Measurements from ENCODE around the gene CDX1.

The CDX1 gene

GRCh38 chr5:150203832-150204589 is 37.4 kb downstream of the CDX1 start:
- DNase-seq (ENCODE audit: extremely low read depth in 1 of 2, low read depth in 1 of 2), result no peak

DNA sequence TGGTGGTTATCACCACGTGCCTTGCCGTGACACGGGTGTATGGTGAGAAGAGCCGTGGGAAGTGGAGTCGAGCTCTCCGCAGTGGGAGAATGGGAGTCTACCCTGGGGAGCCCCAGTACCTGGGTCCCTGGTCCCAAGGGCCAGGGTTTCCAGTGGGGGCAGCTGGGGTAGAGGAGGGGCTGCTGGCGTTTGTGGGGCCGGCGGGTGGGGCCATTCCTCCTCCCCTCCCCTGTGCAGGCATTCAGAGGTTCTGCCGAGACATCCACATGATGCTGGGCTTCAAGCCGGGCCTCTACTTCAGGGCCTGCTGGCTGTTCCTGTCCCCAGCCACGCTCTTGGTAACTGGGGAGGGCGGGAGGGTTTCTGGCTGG is 38.0 kb downstream of the CDX1 start:
- DNase-seq (ENCODE audit: extremely low read depth in 1 of 2, low read depth in 1 of 2), result no peak

DNA sequence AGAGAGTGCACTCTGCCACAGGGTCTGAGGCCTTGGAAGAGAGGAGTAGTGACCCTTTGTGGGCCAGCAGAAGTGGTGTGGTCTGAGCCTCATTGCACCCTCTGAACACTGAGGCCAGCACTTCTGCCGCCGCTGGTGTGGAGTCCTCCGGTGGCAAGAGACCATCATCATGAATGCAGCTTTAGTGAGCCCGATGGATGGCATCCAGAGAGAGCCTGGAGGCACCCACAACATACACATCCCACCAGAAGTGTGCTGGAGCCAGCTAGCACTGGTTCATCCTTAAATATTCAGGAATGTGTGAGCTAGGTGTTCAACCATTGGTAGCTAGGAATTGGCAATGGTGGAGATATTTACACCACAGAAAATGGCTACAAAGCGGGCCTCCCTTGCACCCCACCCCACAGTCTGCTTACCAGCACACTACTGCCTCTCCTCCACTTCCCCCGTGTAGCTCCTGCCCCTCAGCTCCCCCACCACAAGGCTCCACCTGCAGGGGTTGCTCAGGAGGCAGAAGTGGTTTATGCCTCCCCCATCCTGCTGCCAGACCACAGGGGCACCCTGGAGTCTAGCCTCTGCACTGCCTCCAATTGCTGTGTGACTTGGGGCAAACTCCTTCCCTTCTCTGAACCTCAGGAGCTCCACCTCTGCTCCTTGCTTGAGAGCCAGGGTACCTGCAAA is 39.7 kb downstream of the CDX1 start:
- DNase-seq (ENCODE audit: extremely low read depth in 1 of 2, low read depth in 1 of 2), result no peak

GRCh38 chr5:150206779-150207115 is 40.2 kb downstream of the CDX1 start:
- no peak for DNase-seq (ENCODE audit: extremely low read depth in 1 of 2, low read depth in 1 of 2)

GRCh38 chr5:150208187-150209098 is 41.9 kb downstream of the CDX1 start:
- no peak for DNase-seq (ENCODE audit: extremely low read depth in 1 of 2, low read depth in 1 of 2)

GRCh38 chr5:150209099-150209635 is 42.6 kb downstream of the CDX1 start:
- DNase-seq (ENCODE audit: extremely low read depth in 1 of 2, low read depth in 1 of 2), result no peak

DNA sequence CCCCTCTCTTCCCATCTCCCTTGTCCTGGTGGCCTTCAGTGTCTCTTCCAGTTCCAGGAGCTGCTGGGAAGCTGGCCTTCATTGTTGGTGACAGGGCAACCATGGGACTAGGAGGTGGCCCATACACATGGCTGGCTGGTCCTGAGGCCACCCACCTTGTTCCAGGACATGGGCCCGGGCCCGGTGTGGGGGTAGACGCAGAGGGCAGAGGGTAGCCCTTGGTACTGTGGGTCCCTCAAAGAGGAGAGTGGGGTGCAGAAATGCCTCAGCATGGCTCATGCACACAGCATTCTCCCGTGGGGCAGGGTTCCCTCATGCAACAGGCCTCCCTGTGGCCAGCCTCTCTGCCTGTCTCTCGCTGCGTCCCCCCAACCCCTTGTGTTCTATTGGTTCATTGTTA is 44.1 kb downstream of the CDX1 start:
- no peak for DNase-seq (ENCODE audit: extremely low read depth in 1 of 2, low read depth in 1 of 2)

DNA sequence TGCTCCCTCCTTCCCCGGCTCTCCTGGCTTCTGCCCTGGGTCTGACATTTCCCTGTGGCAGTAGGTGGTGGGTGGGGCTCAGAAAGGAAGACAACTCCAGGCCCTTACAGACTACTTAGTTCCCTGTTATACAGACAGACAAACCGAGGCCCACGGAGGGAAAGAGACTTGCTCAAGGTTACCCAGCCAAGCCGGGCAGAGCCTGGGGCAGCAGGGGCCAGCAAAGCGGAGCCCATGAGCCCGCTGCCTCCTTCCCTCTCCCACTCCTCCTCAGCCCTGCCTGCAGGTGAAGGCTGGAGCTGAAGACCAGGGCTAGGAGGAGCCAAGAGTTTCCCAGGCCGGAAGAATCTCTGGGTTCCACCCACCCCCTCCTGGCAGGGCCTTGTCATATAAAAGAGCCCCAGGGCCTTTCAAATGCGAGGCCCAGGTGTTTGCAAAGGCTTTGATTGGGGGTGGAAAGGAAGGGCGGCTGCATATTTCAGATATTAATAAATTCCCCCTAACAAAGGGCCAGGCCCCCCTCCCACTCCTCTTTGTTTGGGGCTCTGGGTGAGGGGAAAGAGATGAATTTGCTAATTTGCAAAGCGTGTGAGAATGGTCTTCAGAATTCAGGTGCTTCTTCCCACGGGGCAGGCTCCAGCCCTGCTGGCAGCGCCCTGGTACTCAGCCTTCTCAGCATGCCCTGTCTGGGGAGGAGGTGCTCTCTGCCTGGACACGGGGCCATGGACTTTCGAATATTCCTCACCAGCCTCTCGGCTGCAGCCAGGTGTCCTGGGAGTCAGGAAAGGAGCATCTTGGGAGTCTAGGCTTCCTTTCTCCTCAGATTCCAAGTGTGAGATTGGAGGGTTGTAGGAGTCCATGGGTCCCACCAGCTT is 44.8 kb downstream of the CDX1 start:
- DNase-seq (ENCODE audit: extremely low read depth in 1 of 2, low read depth in 1 of 2), result no peak

DNA sequence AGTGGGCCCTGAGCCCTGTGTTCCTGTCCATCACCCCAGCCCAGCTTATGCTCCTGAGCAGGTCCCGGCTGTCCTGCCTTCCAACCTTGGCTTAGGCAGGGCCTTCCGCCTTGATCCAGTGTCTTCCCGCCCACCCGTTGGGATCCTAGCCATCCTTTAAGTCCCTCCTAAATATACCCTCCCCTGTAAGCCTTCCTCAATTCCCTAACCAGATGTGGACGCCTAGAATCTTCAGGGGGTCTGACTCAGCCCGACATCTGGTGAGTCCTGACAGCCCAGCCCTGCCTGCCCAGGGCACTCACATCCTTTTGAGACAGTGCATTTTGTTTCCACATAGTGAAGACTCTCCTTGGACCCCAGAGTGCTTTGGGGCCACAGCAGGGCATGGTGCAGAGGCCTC is 47.0 kb downstream of the CDX1 start:
- no peak for DNase-seq (ENCODE audit: extremely low read depth in 1 of 2, low read depth in 1 of 2)

GRCh38 chr5:150214289-150214688 is 47.7 kb downstream of the CDX1 start:
- DNase-seq (ENCODE audit: extremely low read depth in 1 of 2, low read depth in 1 of 2), result no peak

- DNase-seq (ENCODE audit: extremely low read depth in 1 of 2, low read depth in 1 of 2), result no peak
Measured at GRCh38 chr5:150215979-150216944, 49.7 kb downstream of the CDX1 start.

DNA sequence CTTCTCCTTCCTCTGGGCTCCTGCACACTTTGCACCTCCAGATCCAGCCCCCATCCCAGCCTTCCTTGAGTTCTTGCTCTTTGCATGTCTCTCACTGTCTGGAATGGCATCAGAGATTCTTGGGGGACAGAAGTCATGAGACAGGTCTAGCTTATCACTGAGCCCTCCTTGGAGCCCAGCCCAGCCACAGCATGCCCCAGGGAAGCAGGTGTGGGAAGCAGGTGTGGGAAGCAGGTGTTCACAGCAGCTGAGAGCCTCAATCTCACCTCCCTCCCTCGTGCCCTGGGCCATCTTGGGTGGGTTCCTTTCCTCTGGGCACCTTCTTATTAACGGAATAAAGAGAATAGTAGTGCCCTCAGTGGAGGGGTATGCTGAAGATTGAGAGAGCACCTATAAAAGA is 50.5 kb downstream of the CDX1 start:
- DNase-seq (ENCODE audit: extremely low read depth in 1 of 2, low read depth in 1 of 2), result no peak

- peak; percentile 55 for DNase-seq (ENCODE audit: extremely low read depth in 1 of 2, low read depth in 1 of 2)
Measured at GRCh38 chr5:150217873-150218692, 51.5 kb downstream of the CDX1 start.

DNA sequence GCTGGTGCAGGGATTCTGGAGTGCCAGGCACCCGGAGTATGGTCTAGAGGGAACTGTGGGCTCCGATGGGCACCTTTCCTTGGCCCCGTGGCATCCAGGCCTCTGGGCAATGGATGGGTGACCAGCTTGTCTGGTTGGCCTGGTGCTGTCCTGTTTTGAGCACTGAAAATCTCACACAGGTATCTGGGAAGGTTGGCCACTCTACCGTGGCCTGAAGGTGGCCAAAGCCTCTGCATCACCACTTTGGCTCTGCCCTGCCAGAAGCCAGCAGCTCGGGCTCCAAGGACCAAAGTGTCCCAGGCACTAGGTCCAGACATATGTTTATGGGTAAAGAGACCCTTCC is 52.1 kb downstream of the CDX1 start:
- no peak for DNase-seq (ENCODE audit: extremely low read depth in 1 of 2, low read depth in 1 of 2)

- no peak for DNase-seq (ENCODE audit: extremely low read depth in 1 of 2, low read depth in 1 of 2)
Measured at GRCh38 chr5:150219142-150219541, 52.6 kb downstream of the CDX1 start.

DNA sequence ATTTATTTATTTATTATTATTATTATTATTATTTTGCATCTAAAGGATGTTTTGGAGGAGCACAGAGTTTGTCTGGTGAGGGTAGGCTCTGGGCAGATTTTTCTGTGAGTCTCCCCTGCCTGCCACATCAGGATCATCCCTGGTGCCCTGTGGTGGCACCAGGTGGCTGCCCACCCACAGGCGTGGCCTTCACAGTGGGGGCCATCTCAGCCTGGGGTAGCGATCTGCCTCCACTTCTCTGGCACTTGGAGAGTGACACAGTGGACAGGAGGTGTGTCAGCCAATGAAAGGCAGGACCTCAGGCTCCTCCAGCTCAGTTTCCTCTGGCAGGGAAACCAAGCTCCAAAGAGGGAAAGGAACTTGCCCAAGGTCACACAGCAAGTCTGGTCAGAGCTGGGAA is 53.3 kb downstream of the CDX1 start:
- no peak for DNase-seq (ENCODE audit: extremely low read depth in 1 of 2, low read depth in 1 of 2)

DNA sequence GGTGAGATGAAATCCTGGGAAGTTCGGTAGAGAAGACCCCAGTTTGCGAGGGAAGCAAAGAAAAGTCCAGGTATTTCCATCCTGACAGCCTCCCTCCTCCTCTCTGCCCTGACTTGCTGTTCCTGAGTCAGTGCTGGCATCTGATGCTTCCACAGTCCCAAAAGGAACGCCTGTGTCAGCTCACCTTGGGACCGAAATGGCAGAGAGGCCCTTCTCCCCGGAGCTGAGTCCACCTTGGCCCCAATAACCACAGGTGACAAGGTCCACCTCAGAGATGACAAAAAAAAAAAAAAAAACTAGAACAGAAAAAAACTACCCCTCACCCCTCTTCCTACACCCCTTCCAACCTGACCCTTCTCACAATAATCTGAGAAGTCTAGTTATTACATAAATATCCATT is 54.9 kb downstream of the CDX1 start:
- no peak for DNase-seq (ENCODE audit: extremely low read depth in 1 of 2, low read depth in 1 of 2)

DNA sequence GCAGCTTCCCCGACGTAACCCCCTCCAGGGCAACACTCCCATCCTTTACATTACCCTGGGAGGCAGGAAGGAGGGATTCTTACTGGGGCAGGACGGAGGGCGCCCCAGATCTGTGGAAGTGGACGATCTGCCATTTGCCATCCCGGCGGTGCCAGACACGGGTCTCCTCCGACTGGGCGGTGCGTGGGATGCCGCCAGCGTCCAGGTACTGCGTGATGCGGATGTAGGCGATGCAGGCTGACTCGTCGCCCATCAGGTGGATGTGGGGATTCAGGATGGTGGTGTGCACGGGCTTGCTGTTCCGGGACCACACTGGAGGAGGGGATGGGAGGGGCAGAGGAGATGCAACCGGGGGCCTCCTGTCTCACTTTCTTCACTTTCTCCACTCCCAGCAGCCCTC is 56.3 kb downstream of the CDX1 start:
- DNase-seq (ENCODE audit: extremely low read depth in 1 of 2, low read depth in 1 of 2), result no peak

GRCh38 chr5:150223474-150223873 is 56.9 kb downstream of the CDX1 start:
- no peak for DNase-seq (ENCODE audit: extremely low read depth in 1 of 2, low read depth in 1 of 2)

Data from stimulated activated CD8-positive, alpha-beta memory T cell treated with anti-CD3 and anti-CD28 coated beads, Interleukin-7, amount 100 ng/mL, for 48 hours (primary cell).